H9 (cell line): ENCODE results near the gene PLEKHG1. TPM values are rescaled to one million over a fixed set of nuclear protein-coding genes. Genes with fewer than 3 reads are reported as not detected.

Source experiments
- DNase-seq: peaks from one replicate; pipeline ENCODE4 v3.0.0-alpha.2; 2017
- H2AFZ ChIP-seq: one replicate; pipeline ENCODE4 v1.6.1; 2013; ENCODE audit warnings: mild to moderate bottlenecking, low read length, control low read depth, moderate library complexity
- H2AK5ac ChIP-seq: 2 replicates; pipeline ENCODE4 v1.6.1; 2013; ENCODE audit warnings: low read length, control low read depth, mixed read lengths; ENCODE audit not compliant: insufficient read length
- H2BK120ac ChIP-seq: one replicate; pipeline ENCODE4 v1.6.1; 2013; ENCODE audit warnings: low read depth, mild to moderate bottlenecking, low read length, control low read depth, inconsistent platforms; ENCODE audit not compliant: poor library complexity, severe bottlenecking
- H2BK12ac ChIP-seq: 2 replicates; pipeline ENCODE4 v1.6.1; 2013; ENCODE audit warnings: low read length, control low read depth, mixed read lengths, low read depth; ENCODE audit not compliant: insufficient read length
- H2BK15ac ChIP-seq: 2 replicates; pipeline ENCODE4 v1.6.1; 2013; ENCODE audit warnings: low read depth, low read length, control low read depth
- H2BK20ac ChIP-seq: one replicate; pipeline ENCODE4 v1.6.1; 2013; ENCODE audit warnings: low read depth, mild to moderate bottlenecking, low read length, control low read depth, inconsistent platforms; ENCODE audit not compliant: poor library complexity, severe bottlenecking
- H2BK5ac ChIP-seq: 2 replicates; pipeline ENCODE4 v1.6.1; 2013; ENCODE audit warnings: low read length, control low read depth, mixed read lengths; ENCODE audit not compliant: insufficient read length
- H3K14ac ChIP-seq: 2 replicates; pipeline ENCODE4 v1.6.1; 2013; ENCODE audit warnings: low read length, control low read depth; ENCODE audit not compliant: insufficient read depth
- H3K18ac ChIP-seq: 2 replicates; pipeline ENCODE4 v1.6.1; 2013; ENCODE audit warnings: low read depth, mild to moderate bottlenecking, mixed read lengths, low read length, control low read depth; ENCODE audit not compliant: insufficient read length
- H3K23ac ChIP-seq: 2 replicates; pipeline ENCODE4 v1.6.1; 2013; ENCODE audit warnings: low read length, control low read depth, mixed read lengths, low read depth; ENCODE audit not compliant: insufficient read length
- H3K23me2 ChIP-seq: 2 replicates; pipeline ENCODE4 v1.6.1; 2013; ENCODE audit warnings: low read depth, mild to moderate bottlenecking, mixed read lengths, low read length, control low read depth; ENCODE audit not compliant: insufficient read length, poor library complexity, severe bottlenecking
- H3K27ac ChIP-seq: 2 replicates; pipeline ENCODE4 v1.5.1; 2013; ENCODE audit warnings: low read length, control low read depth, mixed read lengths, low read depth; ENCODE audit not compliant: insufficient read length
- H3K27me3 ChIP-seq: 2 replicates; pipeline ENCODE4 v1.6.1; 2013; ENCODE audit warnings: low read length, control low read depth, inconsistent platforms; ENCODE audit not compliant: insufficient read depth
- H3K4ac ChIP-seq: 2 replicates; pipeline ENCODE4 v1.6.1; 2013; ENCODE audit warnings: low read depth, mild to moderate bottlenecking, control low read depth, inconsistent platforms, low read length, moderate library complexity
- H3K4me1 ChIP-seq: 2 replicates; pipeline ENCODE4 v1.6.1; 2013; ENCODE audit warnings: low read length, control low read depth, inconsistent platforms; ENCODE audit not compliant: insufficient read depth
- H3K4me2 ChIP-seq: 2 replicates; pipeline ENCODE4 v1.6.1; 2013; ENCODE audit warnings: low read length, control low read depth, mixed read lengths; ENCODE audit not compliant: insufficient read length, insufficient read depth
- H3K56ac ChIP-seq: 2 replicates; pipeline ENCODE4 v1.6.1; 2013; ENCODE audit warnings: low read depth, mild to moderate bottlenecking, mixed read lengths, low read length, control low read depth; ENCODE audit not compliant: insufficient read length
- H3K79me1 ChIP-seq: 2 replicates; pipeline ENCODE4 v1.6.1; 2013; ENCODE audit warnings: low read depth, mild to moderate bottlenecking, moderate library complexity, low read length, control low read depth, inconsistent platforms; ENCODE audit not compliant: insufficient read depth, poor library complexity, severe bottlenecking
- H3K79me2 ChIP-seq: 2 replicates; pipeline ENCODE4 v1.6.1; 2013; ENCODE audit warnings: low read length, control low read depth, inconsistent platforms; ENCODE audit not compliant: insufficient read depth
- H3K9ac ChIP-seq: 2 replicates; pipeline ENCODE4 v1.6.1; 2013; ENCODE audit warnings: low read length, control low read depth, mixed read lengths; ENCODE audit not compliant: insufficient read length; ENCODE audit errors: extremely low read depth
- H3K9me3 ChIP-seq: one replicate; pipeline ENCODE4 v1.6.1; 2013; ENCODE audit warnings: low read depth, low read length, inconsistent platforms; ENCODE audit not compliant: control insufficient read depth
- H3T11ph ChIP-seq: one replicate; pipeline ENCODE4 v1.6.1; 2013; ENCODE audit warnings: mild to moderate bottlenecking, low read length, control low read depth, inconsistent platforms
- H4K20me1 ChIP-seq: one replicate; pipeline ENCODE4 v1.6.1; 2013; ENCODE audit not compliant: control insufficient read depth, insufficient read length, insufficient read depth
- H4K5ac ChIP-seq: 2 replicates; pipeline ENCODE4 v1.6.1; 2013; ENCODE audit warnings: low read depth, mild to moderate bottlenecking, mixed read lengths, low read length, control low read depth; ENCODE audit not compliant: insufficient read length
- H4K8ac ChIP-seq: replicated peaks from 2 replicates; pipeline ENCODE4 v1.6.1; 2013; ENCODE audit warnings: low read length, control low read depth, mixed read lengths, low read depth; ENCODE audit not compliant: insufficient read length
- H4K91ac ChIP-seq: 2 replicates; pipeline ENCODE4 v1.6.1; 2013; ENCODE audit warnings: low read depth, mild to moderate bottlenecking, moderate library complexity, mixed read lengths, low read length, control low read depth; ENCODE audit not compliant: insufficient read length
- H3K27ac Mint-ChIP-seq, 3 experiments: 2 replicates in 2 of 3; 3 replicates in 1 of 3; pipeline ENCODE4 v1.8.0; 2020 to 2021; ENCODE audit warnings: mixed read lengths in 3 of 3, mild to moderate bottlenecking in 1 of 3, moderate library complexity in 1 of 3
- H3K27me3 Mint-ChIP-seq: 2 replicates; pipeline ENCODE4 v1.8.0; 2021; ENCODE audit warnings: low read depth, mild to moderate bottlenecking, moderate library complexity, mixed read lengths
- H3K36me3 Mint-ChIP-seq, 3 experiments: 2 replicates in 2 of 3; 3 replicates in 1 of 3; pipeline ENCODE4 v1.8.0; 2020 to 2021; ENCODE audit warnings: low read depth in 3 of 3, mixed read lengths in 3 of 3; ENCODE audit not compliant: insufficient read depth in 1 of 3
- H3K4me1 Mint-ChIP-seq, 2 experiments: 2 replicates each; pipeline ENCODE4 v1.8.0; 2020; ENCODE audit warnings: mixed read lengths in 2 of 2
- H3K4me3 Mint-ChIP-seq, 2 experiments: 2 replicates in 1 of 2; 3 replicates in 1 of 2; pipeline ENCODE4 v1.8.0; 2020 to 2021; ENCODE audit warnings: mild to moderate bottlenecking in 2 of 2, mixed read lengths in 2 of 2, moderate library complexity in 1 of 2
- H3K9me3 Mint-ChIP-seq, 2 experiments: 2 replicates in 1 of 2; 3 replicates in 1 of 2; pipeline ENCODE4 v1.8.0; 2020; ENCODE audit warnings: mild to moderate bottlenecking in 2 of 2, mixed read lengths in 2 of 2, moderate library complexity in 1 of 2
- total RNA-seq: library from RNA; stranded (reverse); gene quantifications from 2 replicates; pipeline ENCODE4 v1.2.1, GENCODE V29; 2021
- TF ChIP-seq, protein P1 (sequence below): fragments of 200-600 bp; sonication (generic); conservative IDR thresholded peaks from 3 replicates; pipeline ENCODE4 v1.8.0; 2021; ENCODE audit warnings: antibody characterized with exemption, mild to moderate bottlenecking

Gene PLEKHG1
- total RNA-seq, 1 experiment from 2014 or later: 1.0 TPM

DNA sequence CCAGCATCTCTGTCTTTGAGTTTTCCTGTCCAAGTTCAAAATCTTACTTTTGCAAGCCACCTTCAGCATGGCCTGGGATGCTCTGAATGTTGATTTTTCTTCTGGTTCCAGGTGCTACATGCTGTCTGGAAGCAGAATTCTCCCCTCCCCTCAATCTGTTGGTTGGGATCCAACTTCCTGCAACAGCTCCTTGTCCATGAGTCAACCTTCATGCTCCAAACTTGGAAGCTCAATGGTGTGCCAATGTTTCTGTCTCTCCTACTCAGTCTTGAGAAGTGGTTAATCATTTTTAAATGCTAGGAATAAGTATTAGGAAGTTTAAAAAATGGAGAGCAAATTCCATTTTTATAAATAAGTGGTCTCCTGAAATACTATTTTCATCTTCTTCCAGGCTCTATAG, 33.2 kb upstream of the PLEKHG1 start:
- no peak overlapping the region for H4K5ac ChIP-seq
- H3K14ac ChIP-seq: no peak overlapping the region
- no peak overlapping the region for H3K4me3 Mint-ChIP-seq
- H3K27me3 ChIP-seq: no peaks in the 10 kb centered on the region
- H3K79me2 ChIP-seq: no peaks in the 10 kb centered on the region
- H4K8ac ChIP-seq: no peak overlapping the region
- H3K56ac ChIP-seq: no peak overlapping the region
- no peak overlapping the region for H3T11ph ChIP-seq
- H3K4me1 ChIP-seq: no peaks in the 10 kb centered on the region
- H2BK120ac ChIP-seq: no peak overlapping the region
- no peak overlapping the region for H4K91ac ChIP-seq
- H3K36me3 Mint-ChIP-seq: no peaks in the 10 kb centered on the region
- H3K4ac ChIP-seq: no peak overlapping the region
- no peak overlapping the region for H2BK20ac ChIP-seq
- H3K23me2 ChIP-seq: no peaks in the 10 kb centered on the region
- no peak overlapping the region for H2AFZ ChIP-seq
- no peak overlapping the region for H2AK5ac ChIP-seq
- no peak for DNase-seq
- H2BK15ac ChIP-seq: no peak overlapping the region
- no peak overlapping the region for H3K9ac ChIP-seq
- H3K27ac Mint-ChIP-seq: no peak overlapping the region
- TF ChIP-seq, protein P1, sequence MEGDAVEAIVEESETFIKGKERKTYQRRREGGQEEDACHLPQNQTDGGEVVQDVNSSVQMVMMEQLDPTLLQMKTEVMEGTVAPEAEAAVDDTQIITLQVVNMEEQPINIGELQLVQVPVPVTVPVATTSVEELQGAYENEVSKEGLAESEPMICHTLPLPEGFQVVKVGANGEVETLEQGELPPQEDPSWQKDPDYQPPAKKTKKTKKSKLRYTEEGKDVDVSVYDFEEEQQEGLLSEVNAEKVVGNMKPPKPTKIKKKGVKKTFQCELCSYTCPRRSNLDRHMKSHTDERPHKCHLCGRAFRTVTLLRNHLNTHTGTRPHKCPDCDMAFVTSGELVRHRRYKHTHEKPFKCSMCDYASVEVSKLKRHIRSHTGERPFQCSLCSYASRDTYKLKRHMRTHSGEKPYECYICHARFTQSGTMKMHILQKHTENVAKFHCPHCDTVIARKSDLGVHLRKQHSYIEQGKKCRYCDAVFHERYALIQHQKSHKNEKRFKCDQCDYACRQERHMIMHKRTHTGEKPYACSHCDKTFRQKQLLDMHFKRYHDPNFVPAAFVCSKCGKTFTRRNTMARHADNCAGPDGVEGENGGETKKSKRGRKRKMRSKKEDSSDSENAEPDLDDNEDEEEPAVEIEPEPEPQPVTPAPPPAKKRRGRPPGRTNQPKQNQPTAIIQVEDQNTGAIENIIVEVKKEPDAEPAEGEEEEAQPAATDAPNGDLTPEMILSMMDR: no peak
- no peak overlapping the region for H2BK12ac ChIP-seq
- H4K20me1 ChIP-seq: no peaks in the 10 kb centered on the region
- no peak overlapping the region for H3K4me2 ChIP-seq
- peaks cover 10% of the 10 kb centered on the region for H3K27me3 Mint-ChIP-seq
- H3K23ac ChIP-seq: no peak overlapping the region
- H2BK5ac ChIP-seq: no peak overlapping the region
- H3K9me3 Mint-ChIP-seq: no peaks in the 10 kb centered on the region
- no peaks in the 10 kb centered on the region for H3K79me1 ChIP-seq
- H3K27ac ChIP-seq: no peak overlapping the region
- no peak overlapping the region for H3K18ac ChIP-seq
- no peaks in the 10 kb centered on the region; a peak in 1 of 4 replicates for H3K4me1 Mint-ChIP-seq
- H3K9me3 ChIP-seq: no peaks in the 10 kb centered on the region
